ENCODE data around the gene MAK. TPM values are rescaled to one million over a fixed set of nuclear protein-coding genes. Genes with fewer than 3 reads are reported as not detected.
A peak's percentile ranks its signal among the peaks of the same experiment; 100 is the strongest.
"Not testable (repeated sequence)": the region's sequence is repeated elsewhere in the genome, so short reads cannot be mapped to it uniquely, and the experiment has no call there.

MAK gene, protein sequence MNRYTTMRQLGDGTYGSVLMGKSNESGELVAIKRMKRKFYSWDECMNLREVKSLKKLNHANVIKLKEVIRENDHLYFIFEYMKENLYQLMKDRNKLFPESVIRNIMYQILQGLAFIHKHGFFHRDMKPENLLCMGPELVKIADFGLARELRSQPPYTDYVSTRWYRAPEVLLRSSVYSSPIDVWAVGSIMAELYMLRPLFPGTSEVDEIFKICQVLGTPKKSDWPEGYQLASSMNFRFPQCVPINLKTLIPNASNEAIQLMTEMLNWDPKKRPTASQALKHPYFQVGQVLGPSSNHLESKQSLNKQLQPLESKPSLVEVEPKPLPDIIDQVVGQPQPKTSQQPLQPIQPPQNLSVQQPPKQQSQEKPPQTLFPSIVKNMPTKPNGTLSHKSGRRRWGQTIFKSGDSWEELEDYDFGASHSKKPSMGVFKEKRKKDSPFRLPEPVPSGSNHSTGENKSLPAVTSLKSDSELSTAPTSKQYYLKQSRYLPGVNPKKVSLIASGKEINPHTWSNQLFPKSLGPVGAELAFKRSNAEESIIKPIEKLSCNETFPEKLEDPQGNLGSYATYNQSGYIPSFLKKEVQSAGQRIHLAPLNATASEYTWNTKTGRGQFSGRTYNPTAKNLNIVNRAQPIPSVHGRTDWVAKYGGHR
- 3.3 TPM for polyA plus RNA-seq (ENCODE audit: insufficient read length)
- long read RNA-seq, donor 1: 0 reads
- long read RNA-seq, donor 2: 0 reads
- long read RNA-seq, donor 3: 0 reads
- long read RNA-seq, donor 4: 0 reads
- long read RNA-seq, donor 5: 0 reads
- long read RNA-seq, donor 6: 0 reads
- long read RNA-seq, donor 7, partial matches to known transcripts: 7 of 7 reads
- long read RNA-seq, donor 7, other reads (novel, unspliced or antisense): 0 of 7 reads
- long read RNA-seq, donor 8: 0 reads

DNA sequence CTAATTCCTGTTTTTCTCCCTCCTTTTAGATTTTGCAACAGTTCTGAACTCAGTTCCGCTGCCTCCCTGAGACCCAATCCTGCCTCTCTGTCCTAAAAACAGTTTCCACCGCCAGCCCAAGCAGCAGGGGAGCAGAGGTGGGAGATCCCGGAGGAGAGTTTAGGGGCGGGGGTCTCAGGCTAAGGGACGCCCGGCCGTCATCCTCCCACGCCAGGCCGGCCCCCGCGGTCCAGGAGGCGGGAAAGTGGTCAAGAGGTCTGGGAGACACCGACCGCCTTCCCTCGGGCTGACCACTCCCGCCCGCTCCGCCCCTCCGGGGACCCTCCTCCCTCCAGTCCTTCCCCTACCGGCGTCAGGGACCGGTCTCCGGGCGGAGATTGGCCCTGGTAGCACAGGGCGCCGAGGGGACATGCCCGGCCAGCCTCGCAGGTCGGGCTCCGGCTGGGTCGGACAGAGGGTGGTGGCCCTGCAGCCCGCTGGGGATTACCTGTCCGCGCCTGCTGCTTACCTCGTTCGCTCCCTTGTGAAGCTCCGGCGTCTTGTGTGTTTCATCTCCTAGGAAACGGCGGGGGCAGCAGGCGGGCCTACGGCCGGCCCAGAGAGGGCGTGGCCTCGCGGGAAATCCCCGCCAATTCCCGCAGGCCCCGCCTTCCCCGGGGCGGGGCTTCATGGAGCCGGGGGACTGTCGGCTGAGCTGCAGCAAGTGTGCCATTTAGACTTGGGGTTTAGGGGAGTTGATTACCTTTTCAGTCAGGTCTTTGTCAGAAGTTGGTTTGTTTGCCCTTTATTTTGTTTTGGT is at the start of gene MAK:
Gene MAK, minus strand, starts transcription at position 545 of the 799 bp plus-strand sequence. CDS start 7,891 bp downstream, outside the sequence.
- peak; percentile 93 for DNase-seq

DNA sequence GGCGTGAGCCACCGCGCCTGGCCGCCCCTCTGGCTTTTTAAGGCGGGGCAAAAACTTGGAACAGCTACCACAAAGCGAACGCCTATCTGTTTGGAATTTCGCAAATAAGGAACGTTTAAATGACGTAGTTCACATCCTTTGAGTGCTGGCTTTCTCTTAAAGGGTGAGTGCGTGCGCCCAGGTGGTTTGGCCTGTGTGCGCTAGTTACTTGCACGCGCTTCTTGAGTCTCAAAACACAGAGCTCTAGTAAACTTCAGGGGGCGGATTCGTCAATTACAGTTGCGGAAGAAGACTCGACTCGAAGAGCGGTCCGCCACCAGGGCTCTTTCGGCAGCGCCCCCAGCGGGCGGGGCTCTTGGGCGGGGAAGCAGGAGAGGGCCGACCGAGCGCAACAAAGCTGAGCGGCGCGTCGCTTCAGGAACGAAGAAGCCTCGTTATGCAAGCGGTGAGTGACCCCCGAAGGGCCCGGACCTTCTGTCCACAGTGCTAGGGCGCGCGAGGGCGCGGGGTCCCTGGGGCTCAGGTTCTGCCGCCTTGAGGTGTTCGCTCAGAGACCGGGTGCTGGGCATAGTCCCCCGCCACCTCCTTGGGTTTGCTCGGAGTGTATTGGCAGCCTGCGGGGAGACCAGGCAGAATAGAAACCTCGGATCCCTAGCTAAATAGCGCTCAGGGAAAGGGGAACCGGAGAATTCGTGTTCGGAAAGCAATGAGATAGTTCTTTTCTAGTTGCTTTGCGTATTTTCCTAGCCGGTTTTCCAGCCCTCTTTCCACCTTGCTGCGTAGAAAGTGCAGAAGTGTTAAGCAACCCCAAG is 48.6 kb upstream of the MAK start, which contains the start of gene SYCP2L:
Gene SYCP2L, plus strand, starts transcription at position 362 of the 812 bp plus-strand sequence. Its CDS starts 75 bp downstream, at position 437.
- peak; percentile 58 for DNase-seq

DNA sequence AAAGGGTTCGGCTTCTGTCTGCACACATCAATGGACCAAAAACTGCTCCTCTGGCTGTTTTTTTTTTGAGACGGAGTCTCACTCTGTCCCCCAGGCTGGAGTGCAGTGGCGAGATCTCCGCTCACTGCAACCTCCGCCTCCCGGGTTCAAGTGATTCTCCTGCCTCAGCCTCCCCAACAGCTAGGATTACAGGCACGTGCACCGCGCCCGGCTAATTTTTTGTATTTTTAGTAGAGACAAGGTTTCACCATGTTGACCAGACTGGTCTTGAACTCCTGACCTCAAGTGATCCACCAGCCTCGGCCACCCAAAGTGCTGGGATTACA is 48.0 kb upstream of the MAK start:
- DNase-seq: not testable (repeated sequence)

DNA sequence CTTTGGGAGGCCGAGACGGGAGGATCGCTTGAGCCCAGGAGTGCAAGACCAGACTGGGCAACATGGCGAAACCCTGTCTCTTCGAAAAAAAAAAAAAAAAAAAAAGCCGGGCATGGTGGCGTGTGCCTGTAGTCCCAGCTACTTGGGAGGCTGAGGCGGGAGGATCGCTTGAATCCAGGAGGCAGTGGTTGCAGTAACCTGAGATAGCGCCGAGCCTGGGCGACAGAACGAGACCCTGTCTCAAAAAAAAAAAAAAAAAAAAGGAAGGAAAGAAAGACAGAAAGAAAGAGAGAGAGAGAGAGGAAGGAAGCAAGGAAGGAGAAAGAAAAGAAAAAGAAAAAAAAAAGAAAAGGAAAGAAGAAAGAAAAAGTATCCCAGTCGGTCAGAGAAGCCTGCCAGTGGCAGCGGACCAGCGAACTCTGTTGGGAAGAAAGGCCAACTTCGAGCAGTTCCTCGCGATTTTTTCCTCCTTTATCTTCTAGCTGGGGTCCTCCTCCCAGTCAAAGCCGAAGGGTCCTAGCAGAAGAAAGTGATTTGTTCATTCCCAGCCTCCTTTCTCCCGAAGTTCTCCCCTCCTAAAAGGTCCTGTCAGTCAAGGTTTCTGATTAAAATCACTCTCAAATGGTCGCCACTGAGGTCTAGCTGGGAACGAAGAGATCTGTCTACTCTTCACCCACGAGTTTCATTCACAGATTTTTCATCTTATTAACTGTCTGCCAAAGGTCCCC is 46.1 kb upstream of the MAK start:
- peak; percentile 15 for DNase-seq

DNA sequence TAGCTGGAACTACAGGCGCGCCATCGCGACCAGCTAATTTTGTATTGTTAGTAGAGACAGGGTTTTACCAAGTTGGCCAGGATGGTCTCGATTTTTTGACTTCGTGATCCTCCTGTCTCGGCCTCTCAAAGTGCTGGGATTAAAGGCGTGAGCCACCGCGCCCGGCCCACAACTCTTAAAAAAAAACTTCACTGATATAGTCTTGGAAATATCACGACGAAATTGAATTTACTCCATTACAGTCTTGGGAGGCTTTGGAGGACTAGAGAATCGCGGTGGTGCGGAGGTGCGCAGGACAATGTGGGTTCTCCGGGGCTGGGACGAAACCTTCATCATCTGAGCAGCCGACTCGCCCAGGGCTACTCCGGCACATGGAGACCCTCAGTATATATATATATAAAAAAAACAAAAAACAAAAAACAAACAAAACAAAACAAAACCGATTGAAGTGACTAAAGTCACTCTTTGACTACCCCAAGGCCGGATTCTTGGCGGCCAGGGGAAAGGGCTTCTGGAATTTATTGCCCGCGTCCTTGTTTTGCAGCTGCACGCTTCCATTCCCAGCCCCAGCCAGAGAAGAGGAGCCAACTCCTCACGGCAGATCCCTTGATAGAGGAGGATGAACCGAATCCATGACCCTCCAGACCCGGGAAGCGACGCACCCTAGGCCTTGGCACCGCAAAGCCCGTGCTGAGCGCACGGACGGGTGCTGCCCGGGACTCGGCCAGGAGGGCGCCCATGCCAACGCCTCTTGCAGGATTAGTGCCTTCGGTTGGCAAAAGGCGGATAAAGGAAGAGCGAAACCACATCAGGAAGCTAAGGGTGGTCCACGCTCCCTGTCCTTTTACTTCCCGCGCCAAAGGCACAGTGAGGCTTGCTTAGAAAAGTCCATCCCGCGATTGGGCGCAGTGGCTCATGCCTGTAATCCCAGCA is 45.2 kb upstream of the MAK start:
- peak; percentile 17 for DNase-seq

DNA sequence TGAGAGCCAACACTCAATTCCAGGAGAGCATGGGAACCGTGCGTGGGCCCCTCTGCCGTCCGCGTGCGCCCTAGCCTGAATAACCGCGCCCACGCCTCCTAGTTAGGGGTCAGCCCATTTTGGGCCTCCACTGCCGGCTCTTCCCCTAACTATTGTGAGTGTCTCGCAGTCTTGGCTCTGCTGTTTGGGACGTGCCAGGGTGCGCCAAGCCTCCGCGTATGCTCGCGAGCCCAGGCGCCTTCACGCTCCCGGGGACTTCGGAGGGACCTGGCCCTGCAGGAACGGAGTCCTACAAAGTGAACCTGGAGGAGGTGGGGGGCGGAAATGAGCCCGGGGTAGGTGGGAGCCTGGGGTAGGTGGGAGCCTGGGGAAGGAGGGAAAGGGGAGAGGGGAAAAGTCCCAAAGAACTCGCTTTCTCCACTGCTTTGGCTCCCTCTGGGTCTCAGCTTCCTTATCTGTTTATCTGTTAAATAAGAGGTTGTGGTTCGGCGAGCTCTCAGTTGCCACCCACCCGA is 44.4 kb upstream of the MAK start:
- peak; percentile 21 for DNase-seq

DNA sequence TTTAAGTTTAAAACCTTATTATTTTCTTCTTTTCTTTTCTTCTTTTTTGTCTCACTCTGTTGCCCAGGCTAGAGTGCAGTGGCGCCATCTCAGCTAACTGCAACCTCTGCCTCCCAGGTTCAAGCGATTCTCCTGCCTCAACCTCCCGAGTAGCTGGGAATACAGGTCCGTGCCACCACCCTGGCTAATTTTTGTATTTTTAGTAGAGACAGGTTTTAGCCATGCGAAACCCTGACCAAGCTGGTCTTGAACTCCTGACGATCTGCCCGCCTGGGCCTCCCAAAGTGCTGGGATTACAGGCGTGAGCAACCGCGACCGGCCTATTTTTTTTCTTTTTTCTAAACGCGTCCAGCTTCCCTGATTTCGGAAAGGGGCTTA is 43.9 kb upstream of the MAK start:
- not testable (repeated sequence) for DNase-seq

DNA sequence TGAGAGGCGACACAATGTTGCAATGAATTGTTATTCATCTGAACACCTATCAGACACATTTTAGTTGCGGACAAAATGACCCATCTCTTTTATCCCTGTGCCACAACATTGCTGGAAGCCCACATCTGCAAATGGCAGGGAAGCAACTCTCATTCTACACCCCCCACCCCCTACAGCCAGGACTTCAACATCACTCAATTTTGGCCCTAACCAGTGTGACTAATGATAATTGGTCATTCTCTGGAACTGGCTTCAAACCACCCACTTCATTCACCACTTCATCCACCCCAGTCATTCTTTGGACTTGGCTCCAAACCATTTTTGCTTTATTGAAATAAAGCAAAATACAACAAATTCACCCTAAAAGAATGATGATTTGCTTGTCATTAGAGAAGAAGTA is 42.0 kb upstream of the MAK start:
- no peak for DNase-seq

DNA sequence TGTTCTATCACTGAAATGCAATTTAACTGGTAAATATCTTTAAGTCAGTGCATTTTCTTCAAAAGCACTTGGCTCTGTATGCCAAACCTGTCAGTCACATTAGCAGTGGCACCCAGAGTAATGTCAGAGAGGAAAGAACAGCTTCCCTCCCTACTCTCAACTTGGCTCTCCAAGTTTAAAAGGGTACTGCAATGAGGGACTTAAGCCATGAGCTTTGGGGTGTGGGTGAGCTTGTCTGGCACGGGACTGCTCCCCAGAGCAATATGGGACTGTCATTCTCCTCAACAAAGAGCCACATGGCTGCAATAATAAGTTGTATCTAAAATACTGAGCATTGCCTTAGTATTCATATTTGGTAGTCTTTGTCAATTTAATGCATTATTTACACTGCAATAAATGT is 39.5 kb upstream of the MAK start:
- DNase-seq: no peak

DNA sequence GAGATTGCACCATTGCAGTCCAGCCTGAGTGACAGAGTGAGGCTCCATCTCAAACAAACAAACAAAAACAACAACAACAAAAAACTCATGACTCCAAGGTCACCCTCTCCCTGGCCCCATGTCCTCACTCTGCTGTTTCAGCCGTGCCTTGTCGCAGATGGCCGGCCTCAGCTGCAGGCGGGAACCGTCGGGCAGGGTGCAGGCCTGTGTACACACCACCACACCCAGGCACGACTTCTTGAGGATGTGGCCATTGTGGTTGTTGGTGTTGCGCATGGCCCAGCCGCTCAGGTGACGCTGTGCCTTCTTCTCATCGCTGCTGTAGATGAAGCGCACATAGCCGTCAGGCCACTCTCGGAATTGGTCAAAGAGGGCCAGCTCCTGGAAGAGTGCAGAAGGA is 38.7 kb upstream of the MAK start:
- no peak for DNase-seq

DNA sequence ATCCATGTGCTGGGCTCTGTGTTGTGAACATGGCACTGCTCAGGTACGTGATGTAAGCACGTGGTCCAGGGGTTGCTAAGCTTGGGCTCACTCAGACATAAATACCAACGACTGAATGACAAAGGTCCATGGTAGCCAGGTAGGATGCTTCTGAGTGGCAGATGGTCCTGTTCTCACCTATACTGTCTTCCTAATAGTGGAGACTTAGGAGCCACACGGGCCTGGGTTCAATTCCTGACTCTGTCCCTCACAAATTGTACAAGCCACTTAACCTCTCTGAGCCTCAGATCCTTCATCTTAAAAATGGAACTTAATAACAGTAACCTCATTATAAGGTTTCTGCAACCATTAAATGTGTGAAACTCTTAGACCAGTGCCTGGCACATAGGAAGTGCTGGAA is 36.7 kb upstream of the MAK start:
- no peak for DNase-seq

DNA sequence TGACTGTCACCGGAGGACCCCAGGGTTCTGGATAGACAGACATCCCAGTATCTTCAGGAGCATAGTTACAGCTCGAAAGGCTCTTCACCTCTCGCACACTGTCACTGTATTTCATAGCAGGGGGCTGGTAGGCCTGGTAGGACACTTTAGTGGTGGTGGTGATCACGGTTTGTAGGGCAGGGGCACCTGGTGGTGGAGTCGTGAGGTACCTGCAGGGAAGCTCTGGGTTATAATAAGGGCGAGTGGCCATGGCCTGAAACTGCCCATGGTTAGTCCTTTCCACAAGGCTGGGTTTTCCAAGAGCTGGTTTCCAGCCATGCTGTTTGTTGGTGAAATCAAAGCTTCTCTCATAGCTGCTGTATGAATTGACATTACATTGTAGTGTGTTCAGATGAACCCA is 35.9 kb upstream of the MAK start:
- no peak for DNase-seq

DNA sequence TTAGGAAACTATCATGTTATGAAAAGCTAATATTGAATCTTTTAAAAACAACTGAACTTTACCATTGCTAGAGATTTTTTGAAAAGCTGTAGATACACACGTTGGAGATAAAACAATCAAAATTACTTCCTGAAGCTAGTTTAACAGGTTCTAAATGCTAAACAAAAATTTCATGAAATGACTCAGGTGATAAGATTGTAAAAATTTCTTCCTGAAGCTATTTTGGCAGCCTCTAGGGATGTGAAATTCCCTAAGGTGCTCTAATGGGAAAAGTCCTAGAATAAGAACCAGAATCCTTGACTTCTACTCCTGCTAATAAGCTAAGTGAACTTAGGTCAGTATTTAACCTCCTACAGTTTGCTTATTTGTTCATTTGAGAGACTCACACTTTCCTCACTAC is 35.0 kb upstream of the MAK start:
- DNase-seq: no peak

DNA sequence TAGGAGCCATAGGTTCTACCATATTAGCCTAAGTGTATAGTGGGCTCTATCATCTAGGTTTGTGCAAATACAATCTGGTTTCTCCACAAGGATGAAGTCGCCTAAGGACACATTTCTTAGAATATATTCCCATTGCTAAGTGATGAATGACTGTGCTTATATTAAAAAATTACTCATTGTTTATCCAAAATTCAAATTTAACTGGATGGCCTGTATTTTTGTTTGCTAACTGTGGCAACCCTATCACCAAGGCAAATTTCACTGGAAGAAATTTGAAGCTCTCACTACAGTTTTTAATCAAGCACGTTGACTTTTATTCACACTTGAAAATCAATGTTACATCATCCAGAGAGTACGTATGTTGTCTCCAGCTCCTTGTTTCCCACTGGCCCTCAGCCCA is 29.6 kb upstream of the MAK start:
- no peak for DNase-seq

DNA sequence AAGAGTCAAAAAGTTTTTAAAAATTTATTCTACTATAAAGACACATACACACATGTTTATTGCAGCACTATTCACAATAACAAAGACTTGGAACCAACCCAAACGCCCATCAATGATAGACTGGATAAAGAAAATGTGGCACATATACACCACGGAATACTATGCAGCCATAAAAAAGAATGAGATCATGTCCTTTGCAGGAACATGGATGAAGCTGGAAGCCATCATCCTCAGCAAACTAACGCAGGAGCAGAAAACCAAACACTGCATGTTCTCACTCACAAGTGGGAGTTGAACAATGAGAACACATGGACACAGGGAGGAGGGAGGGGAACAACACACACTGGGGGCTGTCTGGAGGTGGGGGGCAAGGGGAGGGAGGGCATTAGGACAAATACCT is 28.4 kb upstream of the MAK start:
- DNase-seq: not testable (repeated sequence)

DNA sequence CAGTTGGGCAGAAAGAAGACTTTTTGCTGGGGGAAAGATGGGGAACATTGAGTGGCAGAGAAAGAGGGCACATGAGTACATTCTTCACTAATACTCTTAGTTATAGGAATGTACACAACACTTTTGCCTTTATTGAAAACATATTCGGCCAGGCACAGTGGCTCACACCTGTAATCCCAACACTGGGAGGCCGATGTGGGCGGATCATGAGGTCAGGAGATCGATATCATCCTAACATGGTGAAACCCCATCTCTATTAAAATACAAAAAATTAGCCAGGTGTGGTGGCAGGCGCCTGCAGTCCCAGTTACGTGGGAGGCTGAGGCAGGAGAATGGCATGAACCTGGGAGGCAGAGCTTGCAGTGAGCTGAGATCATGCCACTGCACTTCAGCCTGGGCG is 24.7 kb upstream of the MAK start:
- not testable (repeated sequence) for DNase-seq

DNA sequence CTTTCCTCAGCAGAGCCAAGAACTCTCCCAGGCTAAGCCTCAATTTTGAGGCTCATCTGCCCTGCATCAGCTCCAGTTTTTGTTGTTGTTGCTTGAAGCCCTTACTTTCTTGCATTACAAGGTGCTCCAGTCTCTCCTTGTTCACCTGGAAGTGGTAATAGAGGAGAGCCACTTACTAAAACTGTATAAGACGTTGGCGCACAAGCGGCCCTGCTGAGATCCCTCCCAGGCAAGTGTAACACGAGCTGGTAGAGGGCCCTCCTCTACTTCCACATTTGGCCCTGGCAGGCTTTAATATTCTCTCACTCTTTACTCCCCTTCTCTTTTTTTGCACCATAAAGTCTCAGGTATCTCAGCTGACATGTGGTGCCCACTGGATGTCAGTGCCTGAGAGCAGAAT is 24.0 kb upstream of the MAK start:
- DNase-seq: no peak

DNA sequence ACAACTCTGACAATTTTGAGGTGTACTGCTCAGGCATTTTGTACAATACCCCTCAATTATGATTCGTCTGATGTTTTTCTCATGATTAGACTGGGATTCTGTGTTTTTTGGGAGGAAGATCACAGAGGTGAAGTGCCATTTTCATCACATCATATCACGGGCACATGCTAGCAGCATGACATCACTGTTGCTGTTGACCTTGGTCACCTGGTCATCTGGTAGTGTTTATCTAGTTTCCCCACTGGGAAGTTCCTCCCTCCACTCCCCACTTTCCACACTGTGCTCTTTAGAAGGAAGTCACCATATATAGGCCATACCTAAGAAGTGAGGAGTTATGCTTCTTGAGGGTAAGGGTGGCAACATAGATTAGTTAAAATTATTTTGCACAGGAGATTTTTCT is 22.7 kb upstream of the MAK start:
- DNase-seq: no peak

DNA sequence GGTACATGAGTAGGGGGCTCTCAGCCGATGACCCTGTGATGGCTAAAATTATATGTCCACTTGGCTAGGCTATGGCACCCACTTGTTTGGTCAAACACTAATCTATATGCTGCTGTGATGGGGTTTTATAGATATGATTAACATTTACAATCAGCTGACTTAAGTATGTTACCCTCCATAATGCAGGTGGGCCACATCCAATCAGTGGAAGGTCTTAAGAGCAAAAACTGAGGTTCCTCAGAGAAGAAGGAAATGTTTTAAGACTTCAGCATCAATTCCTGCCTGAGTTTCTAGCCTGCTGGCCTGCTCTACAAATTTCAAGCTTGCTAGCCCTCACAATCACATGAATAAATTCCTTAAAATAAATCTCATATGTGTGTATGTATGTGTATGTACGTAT is 18.9 kb upstream of the MAK start:
- DNase-seq: no peak
